OCI-LY7 (cell line): Measurements from ENCODE around the gene FCRL2. TPM values are rescaled to one million over a fixed set of nuclear protein-coding genes. Genes with fewer than 3 reads are reported as not detected.

Experiments used
- BruUV-seq: library from RNA; stranded (reverse); fragments of 400-500 nt; replicated peaks from 2 replicates; lab custom pipeline; 2021; lab: Mats Ljungman, UMichigan
- CTCF ChIA-PET: fragments of 300-600 bp; sonication (Branson Sonifier 250); formaldehyde crosslinking; loops from one replicate; lab custom pipeline; 2022; ENCODE audit warnings: antibody characterized with exemption; ENCODE audit not compliant: unreplicated experiment; lab: Charles Lee
- POLR2A ChIA-PET: fragments of 300-600 bp; sonication (Branson Sonifier 250); formaldehyde crosslinking; loops from one replicate; lab custom pipeline; 2022; ENCODE audit warnings: antibody characterized with exemption; lab: Charles Lee
- DNase-seq: peaks from one replicate; pipeline ENCODE4 v3.0.0-alpha.2; 2015; ENCODE audit warnings: low spot score
- H2AFZ ChIP-seq: fragments of 200-600 bp; sonication (generic), shearing (Covaris generic); 2 replicates; pipeline ENCODE4 v1.6.1; 2014; ENCODE audit warnings: mild to moderate bottlenecking, antibody characterized with exemption, low read length, moderate library complexity
- H3K27ac ChIP-seq: fragments of 200-600 bp; sonication (generic); 2 replicates; pipeline ENCODE4 v1.5.1; 2014; ENCODE audit warnings: mixed run types, low read depth, mild to moderate bottlenecking, moderate library complexity, low read length, inconsistent platforms; ENCODE audit not compliant: poor library complexity, severe bottlenecking
- H3K36me3 ChIP-seq: fragments of 200-600 bp; sonication (generic); 2 replicates; pipeline ENCODE4 v1.6.1; 2014; ENCODE audit warnings: mild to moderate bottlenecking, antibody characterized with exemption, low read length, moderate library complexity, mixed read lengths; ENCODE audit not compliant: insufficient read depth
- H3K4me1 ChIP-seq: fragments of 200-600 bp; sonication (generic); 2 replicates; pipeline ENCODE4 v1.5.1; 2014; ENCODE audit warnings: mild to moderate bottlenecking, low read length; ENCODE audit not compliant: insufficient read depth, poor library complexity, severe bottlenecking
- H3K4me2 ChIP-seq: fragments of 200-600 bp; sonication (generic); 2 replicates; pipeline ENCODE4 v1.6.1; 2014; ENCODE audit warnings: mild to moderate bottlenecking, low read length
- H3K4me3 ChIP-seq: fragments of 200-600 bp; sonication (generic); 2 replicates; pipeline ENCODE4 v1.5.1; 2014; ENCODE audit warnings: mild to moderate bottlenecking, low read depth, low read length; ENCODE audit not compliant: poor library complexity, severe bottlenecking
- H3K79me2 ChIP-seq: fragments of 200-600 bp; sonication (generic); 2 replicates; pipeline ENCODE4 v1.6.1; 2016; ENCODE audit warnings: low read depth, mild to moderate bottlenecking, low read length, moderate library complexity, mixed read lengths; ENCODE audit not compliant: insufficient read depth
- H3K9me2 ChIP-seq: fragments of 200-600 bp; sonication (generic); 2 replicates; pipeline ENCODE4 v1.6.1; 2016; ENCODE audit warnings: mild to moderate bottlenecking, low read length, mixed read lengths; ENCODE audit not compliant: insufficient read depth
- H3K9me3 ChIP-seq: fragments of 200-600 bp; sonication (generic); 2 replicates; pipeline ENCODE4 v1.6.1; 2014; ENCODE audit warnings: mild to moderate bottlenecking, mixed run types, low read length, mixed read lengths
- H4K20me1 ChIP-seq: fragments of 200-600 bp; sonication (generic); 2 replicates; pipeline ENCODE4 v1.6.1; 2014; ENCODE audit warnings: mild to moderate bottlenecking, antibody characterized with exemption, low read length, moderate library complexity, mixed read lengths; ENCODE audit not compliant: insufficient read depth
- CTCF ChIP-seq: fragments of 200-600 bp; sonication (generic); conservative IDR thresholded peaks from 2 replicates; pipeline ENCODE4 v1.5.1; 2014; ENCODE audit warnings: mild to moderate bottlenecking, antibody characterized with exemption, low read length, moderate library complexity, mixed read lengths
- EZH2phosphoT487 ChIP-seq: fragments of 200-600 bp; sonication (generic); IDR thresholded peaks from 2 replicates; pipeline ENCODE4 v1.6.1; 2018; ENCODE audit warnings: low read depth, borderline replicate concordance, mild to moderate bottlenecking, mixed run types, antibody characterized with exemption, low read length, moderate library complexity, mixed read lengths
- intact Hi-C: fragments of 100-400 bp; cut with micrococcal nuclease; formaldehyde crosslinking; loops from one replicate; pipeline ENCODE4 v1.10.0; 2022; ENCODE audit not compliant: unreplicated experiment
- total RNA-seq, 2 experiments: library from RNA; depleted of rRNA in 1 of 2; stranded (reverse); fragments of >200 nt in 1 of 2; shearing (Covaris generic) in 1 of 2; gene quantifications; 2 replicates each; pipeline ENCODE4 v1.2.3, GENCODE V29; 2014 to 2022

The FCRL2 gene
- total RNA-seq, 2 experiments from 2014 or later: 6.6 to 11.5 TPM

GRCh38 chr1:157775101-157775870, 1.6 kb downstream of the FCRL2 start:
- CTCF ChIA-PET: no interaction called here

DNA sequence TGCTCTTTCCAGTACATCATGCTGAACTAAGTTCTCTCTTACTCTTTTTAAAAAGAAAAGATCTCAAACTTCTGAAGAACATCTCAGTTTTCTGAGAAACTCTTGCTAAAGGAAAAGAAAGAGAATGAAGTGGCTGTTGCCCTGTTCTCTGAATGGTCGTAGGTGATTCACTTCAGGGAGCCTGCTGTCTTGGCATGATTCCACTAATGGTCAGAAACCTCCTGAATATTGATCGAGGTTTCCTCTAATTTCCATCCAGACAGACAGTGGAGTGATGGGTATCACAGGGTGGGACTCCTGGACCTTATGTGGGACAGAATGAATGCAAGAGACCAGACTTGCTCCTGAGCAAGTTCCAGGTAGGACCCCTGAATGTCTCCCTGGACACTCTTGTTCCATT, 2.5 kb downstream of the FCRL2 start:
- Histone ChIP-seq H3K4me1 (peaks cover 70% of the 10 kb centered on the region), H3K79me2 (no peaks in the 10 kb centered on the region), H3K36me3 (no peaks in the 10 kb centered on the region), H3K4me3 (peak overlapping the region; percentile 43), H3K9me2 (no peaks in the 10 kb centered on the region), H2AFZ (peak overlapping the region; percentile 68), H3K27ac (peak overlapping the region; percentile 68), H3K4me2 (peak overlapping the region; percentile 63), H4K20me1 (no peaks in the 10 kb centered on the region), H3K9me3 (no peaks in the 10 kb centered on the region)
- ChIA-PET CTCF (interaction anchor here (1.0 to 1.1 kb wide), 3 partner anchors 37 to 194 kb away, joined by 3 to 4 read pairs (median 3); no protein-coding TSS in a partner anchor), POLR2A (interaction anchor here (0.7 to 1.1 kb wide), 5 partner anchors 44 to 263 kb away, joined by 3 to 5 read pairs (median 3); no protein-coding TSS in a partner anchor)
- BruUV-seq: no TSS peak
- no peak for DNase-seq
- TF ChIP-seq EZH2phosphoT487 (no peak), CTCF (no peak)
- intact Hi-C loops: loop anchor here (1.0 to 10.0 kb wide), 6 partner anchors 50 to 400 kb away; no protein-coding TSS in a partner anchor

More at GRCh38 chr1:157775101-157775870, 1.6 kb downstream of the FCRL2 start:
- no peaks in the 10 kb centered on the region for H3K9me3 ChIP-seq
- TF ChIP-seq CTCF (no peak), EZH2phosphoT487 (no peak)
- peaks cover 74% of the 10 kb centered on the region for H3K4me1 ChIP-seq
- no peak overlapping the region for H3K27ac ChIP-seq
- H3K4me2 ChIP-seq: peak overlapping the region; percentile 63
- H3K79me2 ChIP-seq: no peaks in the 10 kb centered on the region
- no peaks in the 10 kb centered on the region for H3K9me2 ChIP-seq
- H3K4me3 ChIP-seq: no peak overlapping the region
- intact Hi-C loops: loop anchor here (2.0 to 10.0 kb wide), 3 partner anchors 50 to 400 kb away; no protein-coding TSS in a partner anchor
- no peaks in the 10 kb centered on the region for H4K20me1 ChIP-seq
- DNase-seq: no peak
- no TSS peak for BruUV-seq
- H3K36me3 ChIP-seq: peaks cover 5% of the 10 kb centered on the region; the same call in 1 of the 2 replicates
- POLR2A ChIA-PET: interaction anchor here (0.6 to 1.1 kb wide), 6 partner anchors 8 to 264 kb away, joined by 3 to 6 read pairs (median 3); no protein-coding TSS in a partner anchor
- peak overlapping the region; percentile 68; the same call in 1 of the 2 replicates for H2AFZ ChIP-seq
